CD4-positive, alpha-beta T cell treated with Interleukin-4 for 4 hours (primary cell): ENCODE results near the gene OR5AN1.
"Not testable (repeated sequence)": the region's sequence is repeated elsewhere in the genome, so short reads cannot be mapped to it uniquely, and the experiment has no call there.

Experiments used
- DNase-seq: peaks from one replicate; pipeline ENCODE4 v3.0.0-alpha.2; 2020

Gene OR5AN1, protein sequence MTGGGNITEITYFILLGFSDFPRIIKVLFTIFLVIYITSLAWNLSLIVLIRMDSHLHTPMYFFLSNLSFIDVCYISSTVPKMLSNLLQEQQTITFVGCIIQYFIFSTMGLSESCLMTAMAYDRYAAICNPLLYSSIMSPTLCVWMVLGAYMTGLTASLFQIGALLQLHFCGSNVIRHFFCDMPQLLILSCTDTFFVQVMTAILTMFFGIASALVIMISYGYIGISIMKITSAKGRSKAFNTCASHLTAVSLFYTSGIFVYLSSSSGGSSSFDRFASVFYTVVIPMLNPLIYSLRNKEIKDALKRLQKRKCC

GRCh38 chr11:59358595-59358994 lies at the start of gene OR5AN1:
TSS of gene OR5AN1 (plus strand) at chr11:59358895. CDS start at chr11:59364459, 5,564 bp downstream.
- DNase-seq: no peak

DNA sequence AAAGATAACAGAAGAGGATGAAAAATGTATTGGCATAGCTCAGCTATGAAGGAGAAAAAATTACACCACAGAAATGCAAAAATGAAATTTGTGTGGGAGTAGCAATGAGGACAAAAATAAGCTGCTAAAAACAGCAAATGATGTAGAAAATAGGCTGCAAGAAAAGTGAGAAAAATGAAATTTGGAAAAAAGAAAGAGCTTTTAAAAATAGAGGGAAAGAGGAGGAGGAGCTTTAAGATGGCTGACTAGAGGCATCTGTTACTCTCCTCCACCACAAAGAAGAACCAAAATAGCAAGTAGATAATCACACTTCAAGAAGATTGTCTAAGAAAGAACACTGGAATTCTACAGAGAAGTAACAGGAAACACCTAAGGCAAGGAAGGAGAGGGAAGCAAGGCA lies 23.7 kb upstream of the OR5AN1 start:
- no peak for DNase-seq

DNA sequence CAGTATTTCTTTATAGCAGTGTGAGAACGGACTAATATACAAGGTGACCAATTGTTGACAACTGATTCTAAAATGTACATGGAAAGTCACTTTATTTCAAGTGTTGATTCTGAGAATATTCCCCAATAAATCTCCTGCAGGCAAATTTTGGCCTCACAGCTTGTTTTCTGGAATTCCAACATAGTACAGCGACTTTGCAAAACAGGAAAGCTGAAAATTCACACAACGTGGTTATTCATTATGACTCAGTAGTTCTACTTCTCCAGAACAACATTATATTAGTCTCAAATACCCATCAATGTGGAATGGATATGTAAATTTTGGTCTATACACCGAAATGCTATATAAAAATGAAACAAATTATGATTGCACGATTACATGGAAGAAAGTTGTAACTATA lies 22.5 kb upstream of the OR5AN1 start:
- DNase-seq: no peak

DNA sequence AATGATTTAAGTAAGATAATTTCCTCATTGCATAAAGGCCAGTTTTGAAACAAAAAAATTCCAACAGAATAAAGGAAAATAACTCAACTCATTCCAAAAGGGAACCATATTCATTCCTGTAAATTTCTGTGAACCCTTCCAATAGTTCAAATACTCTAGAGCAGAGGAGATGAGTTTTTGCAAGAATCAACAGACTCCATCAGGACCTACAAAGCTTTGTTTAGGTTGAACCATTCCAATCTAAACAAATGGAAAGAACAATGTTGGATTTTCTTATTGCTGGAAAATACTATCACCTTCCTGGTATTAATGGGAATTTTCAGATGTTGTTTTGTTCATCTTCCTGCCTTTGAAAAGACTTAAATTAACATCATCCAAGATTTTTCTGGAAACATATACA lies 21.8 kb upstream of the OR5AN1 start:
- no peak for DNase-seq

DNA sequence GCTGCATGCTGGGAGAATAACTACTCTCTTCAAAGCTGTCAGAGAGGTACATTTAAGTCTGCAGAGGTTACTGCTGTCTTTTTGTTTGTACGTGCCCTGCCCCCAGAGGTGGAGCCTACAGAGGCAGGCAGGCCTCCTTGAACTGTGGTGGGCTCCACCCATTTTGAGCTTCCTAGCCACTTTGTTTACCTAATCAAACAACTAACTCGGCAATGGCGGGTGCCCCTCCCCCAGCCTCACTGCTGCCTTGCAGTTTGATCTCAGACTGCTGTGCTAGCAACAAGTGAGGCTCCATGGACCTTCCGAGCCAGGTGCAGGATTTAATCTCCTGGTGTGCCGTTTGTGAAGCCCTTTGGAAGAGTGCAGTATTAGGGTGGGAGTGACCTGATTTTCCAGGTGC lies 9.0 kb upstream of the OR5AN1 start:
- not testable (repeated sequence) for DNase-seq

GRCh38 chr11:59355226-59355625 lies 3.5 kb upstream of the OR5AN1 start:
- no peak for DNase-seq

DNA sequence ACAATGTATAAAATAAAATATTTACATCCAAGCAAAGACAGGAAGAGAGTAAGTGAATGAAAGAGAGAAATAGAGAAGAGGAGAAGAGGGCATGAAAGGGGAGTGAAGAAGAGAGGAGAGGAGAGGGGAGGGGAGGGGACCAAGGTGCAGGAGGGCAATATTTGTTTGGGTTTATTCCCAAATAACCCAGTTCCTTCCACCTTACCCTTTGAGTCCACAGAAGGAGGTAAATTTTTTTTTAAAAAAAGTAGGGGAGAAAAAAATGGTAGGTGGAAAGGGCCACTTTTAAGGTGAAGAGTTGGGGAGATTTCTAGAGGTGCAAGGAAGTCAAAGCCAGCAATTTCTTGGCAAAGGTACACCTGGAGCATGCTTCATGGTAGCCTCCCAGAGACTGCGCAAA lies 2.1 kb upstream of the OR5AN1 start:
- no peak for DNase-seq

DNA sequence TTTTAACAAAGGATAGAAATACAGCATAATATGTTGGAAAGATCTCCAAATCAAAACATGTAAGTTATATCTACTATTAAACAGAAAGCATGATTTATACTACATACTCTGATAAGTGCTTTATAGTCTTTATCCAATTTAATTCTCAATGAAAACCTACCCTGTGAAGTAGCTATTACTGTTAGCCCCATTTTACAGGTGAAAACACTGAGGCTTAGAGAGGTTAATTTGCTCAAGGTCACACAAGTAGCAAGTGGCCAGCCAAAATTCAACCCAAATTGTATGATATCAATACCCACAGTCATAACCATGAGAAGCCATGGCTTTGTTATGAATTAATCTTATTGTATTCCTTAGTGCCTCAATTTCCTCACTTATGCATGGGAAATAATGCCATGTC lies 675 bp upstream of the OR5AN1 start:
- DNase-seq: no peak

DNA sequence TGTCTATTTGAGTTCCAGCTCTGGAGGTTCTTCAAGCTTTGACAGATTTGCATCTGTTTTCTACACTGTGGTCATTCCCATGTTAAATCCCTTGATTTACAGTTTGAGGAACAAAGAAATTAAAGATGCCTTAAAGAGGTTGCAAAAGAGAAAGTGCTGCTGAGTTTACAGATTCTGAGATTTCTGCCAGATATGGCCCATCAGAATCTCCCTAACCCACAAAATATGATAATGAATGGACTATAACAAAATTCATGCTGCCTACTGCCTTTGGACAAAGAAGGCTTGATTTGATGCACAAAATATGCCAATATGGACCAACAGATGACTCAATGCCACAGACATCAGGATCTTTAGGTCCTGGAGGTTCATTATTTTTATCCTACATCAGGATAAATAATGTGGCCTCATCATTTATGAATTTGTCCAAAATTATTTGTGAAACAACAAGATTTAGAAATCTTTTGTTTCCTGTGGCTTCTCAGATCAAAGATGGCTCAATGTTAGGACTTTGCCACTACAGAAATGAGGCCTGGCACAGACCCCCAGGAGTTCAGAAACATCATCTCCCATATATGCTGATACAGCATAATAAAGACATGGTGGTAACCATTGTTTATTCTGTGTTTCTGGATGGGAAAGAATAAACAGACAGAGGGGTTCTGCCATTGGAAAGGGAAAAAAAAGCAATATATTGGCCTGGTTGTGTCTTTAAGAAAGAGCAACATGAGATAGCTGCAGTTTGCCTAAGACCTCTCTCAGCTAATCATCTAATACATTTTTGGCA lies 6.7 kb downstream of the OR5AN1 start:
- DNase-seq: no peak

- DNase-seq: no peak
These were observed 9.7 kb downstream of the OR5AN1 start for GRCh38 chr11:59368238-59369022.

GRCh38 chr11:59372324-59372723 lies 13.6 kb downstream of the OR5AN1 start:
- not testable (repeated sequence) for DNase-seq

DNA sequence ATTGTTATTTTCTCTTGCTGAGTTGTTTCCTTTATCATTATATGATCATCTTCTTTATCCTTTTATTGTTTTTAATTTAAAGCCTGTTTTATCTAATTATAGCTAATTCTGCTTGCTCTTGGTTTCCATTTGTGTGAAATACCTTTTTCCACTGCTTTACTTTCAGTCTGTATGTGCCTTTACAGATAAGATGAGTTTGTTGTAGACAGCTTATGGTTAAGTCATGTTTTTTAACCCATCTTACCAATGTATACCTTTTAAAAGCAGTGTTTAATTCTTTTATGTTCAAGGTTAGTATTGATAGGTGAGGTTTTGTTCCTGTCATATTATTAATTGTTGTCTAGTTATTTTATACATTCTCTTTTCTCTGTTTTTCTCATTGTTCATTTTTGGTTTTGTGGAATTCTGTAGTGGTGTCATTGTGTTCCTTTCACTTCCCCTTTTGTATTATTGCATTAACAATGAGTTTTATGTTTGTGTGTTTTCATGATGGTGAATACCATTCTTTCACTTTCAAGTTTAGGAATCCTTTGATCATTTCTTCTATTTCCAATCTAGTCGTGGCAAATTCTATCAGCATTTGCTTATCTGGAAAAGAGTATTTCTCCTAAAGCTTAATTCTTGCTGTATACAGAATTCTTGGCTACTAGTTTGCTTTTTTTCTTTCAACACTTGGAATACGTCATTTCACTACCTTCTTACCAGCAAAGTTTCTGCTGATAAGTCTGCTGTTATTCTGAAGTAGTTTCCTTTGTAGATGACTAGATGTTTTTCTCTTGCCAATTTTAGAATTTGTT lies 21.8 kb downstream of the OR5AN1 start:
- DNase-seq: no peak

- no peak for DNase-seq
These were observed 35.5 kb downstream of the OR5AN1 start for GRCh38 chr11:59394186-59394585.

- no peak for DNase-seq
These were observed 42.0 kb downstream of the OR5AN1 start for GRCh38 chr11:59400461-59401261.

- DNase-seq: no peak
These were observed 42.5 kb downstream of the OR5AN1 start for GRCh38 chr11:59401262-59401552.

DNA sequence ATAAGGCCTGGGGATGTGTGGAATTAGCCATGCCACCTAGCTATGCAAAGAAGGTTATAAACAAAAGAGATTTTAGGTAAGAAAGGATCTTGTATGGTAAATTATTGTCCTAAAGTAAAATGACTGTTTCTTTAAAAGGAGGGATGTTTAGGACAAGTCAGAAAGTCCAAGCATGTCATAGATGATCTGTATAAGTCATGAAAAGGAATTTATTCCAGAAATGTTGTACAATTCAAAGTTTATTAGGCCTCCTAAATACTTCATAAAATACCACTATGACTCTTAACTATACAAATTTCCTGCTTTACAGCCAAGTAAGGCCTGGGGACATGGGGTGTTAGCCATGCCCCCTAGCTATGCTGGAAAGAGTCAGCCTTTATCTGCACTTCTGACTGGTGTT lies 44.9 kb downstream of the OR5AN1 start:
- DNase-seq: no peak

DNA sequence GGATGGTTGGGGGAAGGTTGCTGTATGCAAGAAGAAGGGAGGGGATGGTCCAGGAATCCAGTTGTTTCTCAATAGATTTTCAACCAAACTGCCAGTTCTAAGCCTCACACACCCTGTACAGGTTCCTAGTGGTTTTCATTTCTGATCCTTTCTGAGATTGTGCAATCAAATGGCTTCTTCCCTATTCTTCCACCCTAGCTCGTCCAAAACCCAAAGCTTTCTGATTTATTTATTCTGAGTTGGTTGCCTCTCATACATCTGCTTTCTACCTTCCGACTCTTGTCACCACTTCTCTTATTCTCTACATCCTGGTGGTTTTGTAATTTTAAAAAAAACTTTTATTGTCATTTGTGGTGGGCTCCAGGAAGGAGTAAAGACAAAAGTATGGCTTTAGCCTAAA lies 55.0 kb downstream of the OR5AN1 start:
- DNase-seq: no peak

DNA sequence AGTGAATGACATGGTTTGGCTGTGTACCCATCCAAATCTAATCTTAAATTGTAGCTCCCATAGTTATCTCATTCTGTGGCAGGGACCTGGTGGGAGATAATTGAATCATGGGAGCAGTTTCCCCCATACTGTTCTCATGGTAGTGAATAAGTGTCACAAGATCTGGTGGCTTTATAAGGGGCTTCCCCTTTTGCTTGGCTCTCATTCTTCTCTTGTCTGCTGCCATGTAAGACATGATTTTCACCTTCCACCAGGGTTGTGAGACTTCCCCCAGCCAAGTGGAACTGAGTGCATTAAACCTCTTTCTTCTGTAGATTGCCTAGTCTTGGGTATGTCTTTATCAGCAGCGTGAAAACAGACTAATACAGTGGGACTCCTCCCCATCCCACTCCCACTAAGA lies 56.4 kb downstream of the OR5AN1 start:
- no peak for DNase-seq

DNA sequence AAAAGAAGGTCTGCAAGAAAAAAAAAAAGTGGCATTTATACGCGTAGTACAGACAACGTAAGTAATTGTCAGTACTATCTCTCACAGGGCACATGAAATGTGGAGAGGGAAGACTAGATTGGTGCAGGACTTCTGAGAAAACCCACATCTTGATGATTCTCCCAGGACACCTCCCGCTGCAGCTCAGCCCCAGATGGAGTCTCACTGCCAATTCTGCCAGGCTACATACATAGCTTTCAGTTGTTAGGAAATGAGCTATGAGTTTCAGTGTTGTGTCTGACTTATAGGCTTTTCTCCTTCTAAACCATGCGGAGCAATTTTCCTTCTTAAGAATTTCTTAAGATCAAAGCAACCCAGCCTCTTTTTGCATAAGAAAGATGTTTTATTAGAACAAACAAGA lies 57.9 kb downstream of the OR5AN1 start:
- DNase-seq: no peak

DNA sequence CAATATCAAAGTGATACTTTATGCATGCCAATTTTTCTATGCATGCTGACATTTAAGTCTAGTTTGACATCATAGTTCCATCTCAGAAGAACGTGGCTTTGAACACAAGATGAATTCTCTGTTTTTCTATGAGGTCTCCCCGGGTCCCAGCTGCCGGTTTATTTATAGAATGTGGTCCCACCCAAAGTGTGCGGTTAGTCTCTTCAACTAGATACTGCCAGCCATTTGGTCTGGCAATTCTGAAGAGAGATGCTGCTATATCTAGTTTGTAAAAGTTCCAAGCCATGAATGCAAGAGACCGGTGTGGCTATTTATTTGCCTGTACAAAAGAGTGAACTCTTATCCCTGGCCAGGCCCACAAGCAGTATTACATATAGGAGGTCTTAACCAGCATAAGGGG lies 58.3 kb downstream of the OR5AN1 start:
- no peak for DNase-seq

- DNase-seq: no peak
These were observed 59.5 kb downstream of the OR5AN1 start for GRCh38 chr11:59418156-59418555.
